Upper lobe of right lung (tissue), 1 donor: Measurements from ENCODE around the gene SRGN. TPM values are rescaled to one million over a fixed set of nuclear protein-coding genes. Genes with fewer than 3 reads are reported as not detected.

Experiments used
- ATAC-seq: fragments of 200-7000 bp; cut with Tn5 transposase; one replicate; pipeline ENCODE4 v1.9.1; 2020; ENCODE audit warnings: mild to moderate bottlenecking, moderate library complexity
- DNase-seq: peaks from one replicate; pipeline ENCODE4 v3.0.0-alpha.2; 2020
- H3K27ac ChIP-seq: fragments of 200-600 bp; one replicate; pipeline ENCODE4 v1.8.0; 2022
- H3K27me3 ChIP-seq: fragments of 200-600 bp; one replicate; pipeline ENCODE4 v1.8.0; 2022; ENCODE audit warnings: mild to moderate bottlenecking
- H3K36me3 ChIP-seq: fragments of 200-600 bp; one replicate; pipeline ENCODE4 v1.8.0; 2022
- H3K4me1 ChIP-seq: fragments of 200-600 bp; one replicate; pipeline ENCODE4 v1.8.0; 2022
- H3K4me3 ChIP-seq: fragments of 200-600 bp; one replicate; pipeline ENCODE4 v1.8.0; 2022; ENCODE audit warnings: mild to moderate bottlenecking
- H3K9me3 ChIP-seq: fragments of 200-600 bp; one replicate; pipeline ENCODE4 v1.8.0; 2022
- intact Hi-C: fragments of 100-400 bp; cut with DNase I; formaldehyde crosslinking; loops from one replicate; pipeline ENCODE4 v1.11.0; 2022
- total RNA-seq: library from RNA; stranded (reverse); fragmentation: NEBNext Ultra II Directional; extraction: Animal tissue kit (Norgen Biotek cat#: 25700); gene quantifications from one replicate; pipeline ENCODE4 v1.2.1, GENCODE V29; 2021
- TF ChIP-seq, protein P1 (sequence below): fragments of 200-600 bp; IDR thresholded peaks from one replicate; pipeline ENCODE4 v1.8.0; 2022; ENCODE audit warnings: antibody characterized with exemption
- donor health status: DM: no; HTN: yes; CAD: no; lungs with severe emphysema.

Gene SRGN
- total RNA-seq, 1 donor from 2014 or later, result 225 TPM

DNA sequence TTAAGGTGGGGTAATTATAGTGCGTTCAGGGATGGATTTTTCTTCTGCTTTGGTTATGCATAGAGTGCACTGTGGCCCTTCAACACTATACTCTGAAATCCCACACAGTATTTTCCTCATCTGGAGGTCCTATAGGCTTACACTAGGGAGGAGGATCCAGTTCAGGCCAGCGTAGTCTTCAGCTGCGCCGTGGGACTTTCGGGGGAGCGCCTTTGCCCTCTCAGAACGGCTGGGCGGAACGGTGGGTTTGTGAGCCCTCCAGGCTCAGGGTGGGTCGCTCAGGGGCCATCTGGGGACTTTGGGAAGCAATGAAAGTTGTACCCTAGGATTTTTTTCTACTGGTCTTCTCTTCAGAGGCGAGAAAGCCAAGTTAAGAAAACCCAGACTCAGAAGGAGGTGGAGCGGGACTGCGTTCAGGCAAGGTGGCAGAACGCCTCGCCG is 35.4 kb downstream of the SRGN start:
- intact Hi-C loops, result no loop called here

DNA sequence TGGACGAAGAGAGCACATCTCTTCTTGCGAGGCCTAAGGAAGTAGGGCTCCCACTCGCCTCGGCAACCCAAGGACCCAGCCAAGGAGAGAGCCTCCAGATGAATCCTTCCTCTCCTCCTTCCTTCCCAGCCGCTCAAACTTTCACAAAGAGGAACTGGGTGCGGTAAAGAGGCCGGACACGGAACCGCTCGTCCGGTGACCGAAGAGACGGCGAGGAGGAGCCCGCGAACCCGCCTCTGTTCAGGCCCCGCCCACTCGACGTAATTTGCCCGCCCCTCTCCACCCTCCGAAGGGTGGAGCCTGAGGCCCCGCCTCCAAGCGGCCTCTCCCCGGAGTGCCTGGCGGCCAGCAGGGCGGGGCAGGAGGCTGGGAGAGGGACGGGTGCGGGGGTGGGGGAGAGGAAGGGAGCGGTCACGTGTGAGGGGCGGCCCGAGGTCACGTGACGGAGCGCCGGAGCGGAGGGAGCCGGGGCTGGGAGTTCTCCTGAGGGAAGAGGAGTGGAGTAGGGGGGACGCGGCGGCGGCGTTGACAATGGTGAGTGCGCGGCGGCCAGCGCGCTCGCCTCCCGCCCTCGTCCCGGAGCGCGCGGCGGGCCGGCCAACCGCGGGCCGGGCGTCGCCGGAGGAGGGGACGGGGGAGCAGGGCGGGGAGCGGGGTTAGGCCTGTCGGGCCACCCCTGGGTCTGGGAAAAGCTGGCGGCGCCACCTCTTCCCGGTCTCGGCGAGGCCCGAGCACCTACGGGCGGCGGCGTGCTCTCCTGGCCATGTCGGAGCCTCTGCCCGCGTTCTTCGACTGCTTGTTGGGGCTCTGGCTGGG is 36.1 kb downstream of the SRGN start, which contains the start of gene VPS26A:
Gene VPS26A, plus strand, starts transcription at position 432 of the 816 bp plus-strand sequence. Its CDS starts 100 bp downstream, at position 532.
- H3K4me3 ChIP-seq, result peak within 1 kb of the TSS; percentile 94
- TF ChIP-seq, protein P1, sequence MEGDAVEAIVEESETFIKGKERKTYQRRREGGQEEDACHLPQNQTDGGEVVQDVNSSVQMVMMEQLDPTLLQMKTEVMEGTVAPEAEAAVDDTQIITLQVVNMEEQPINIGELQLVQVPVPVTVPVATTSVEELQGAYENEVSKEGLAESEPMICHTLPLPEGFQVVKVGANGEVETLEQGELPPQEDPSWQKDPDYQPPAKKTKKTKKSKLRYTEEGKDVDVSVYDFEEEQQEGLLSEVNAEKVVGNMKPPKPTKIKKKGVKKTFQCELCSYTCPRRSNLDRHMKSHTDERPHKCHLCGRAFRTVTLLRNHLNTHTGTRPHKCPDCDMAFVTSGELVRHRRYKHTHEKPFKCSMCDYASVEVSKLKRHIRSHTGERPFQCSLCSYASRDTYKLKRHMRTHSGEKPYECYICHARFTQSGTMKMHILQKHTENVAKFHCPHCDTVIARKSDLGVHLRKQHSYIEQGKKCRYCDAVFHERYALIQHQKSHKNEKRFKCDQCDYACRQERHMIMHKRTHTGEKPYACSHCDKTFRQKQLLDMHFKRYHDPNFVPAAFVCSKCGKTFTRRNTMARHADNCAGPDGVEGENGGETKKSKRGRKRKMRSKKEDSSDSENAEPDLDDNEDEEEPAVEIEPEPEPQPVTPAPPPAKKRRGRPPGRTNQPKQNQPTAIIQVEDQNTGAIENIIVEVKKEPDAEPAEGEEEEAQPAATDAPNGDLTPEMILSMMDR, result no peak
- H3K9me3 ChIP-seq, result no peaks in the 10 kb centered on the region
- ATAC-seq, result peak; percentile 99
- DNase-seq, result peak; percentile 100
- H3K36me3 ChIP-seq, result no peaks in the 10 kb centered on the region
- H3K27ac ChIP-seq, result peak within 1 kb of the TSS; percentile 97
- no peaks in the 10 kb centered on the region for H3K27me3 ChIP-seq
- peaks cover 25% of the 10 kb centered on the region for H3K4me1 ChIP-seq
- intact Hi-C loops, result no loop called here

More for the DNA sequence above, 35.4 kb downstream of the SRGN start:
- TF ChIP-seq, protein P1, result peak; percentile 42
- H3K27ac ChIP-seq, result peak overlapping the region; percentile 97
- peak; percentile 55 for ATAC-seq
- no peaks in the 10 kb centered on the region for H3K36me3 ChIP-seq
- H3K4me3 ChIP-seq, result peak overlapping the region; percentile 94
- peaks cover 20% of the 10 kb centered on the region for H3K4me1 ChIP-seq
- no peaks in the 10 kb centered on the region for H3K27me3 ChIP-seq
- DNase-seq, result no peak
- no peaks in the 10 kb centered on the region for H3K9me3 ChIP-seq

DNA sequence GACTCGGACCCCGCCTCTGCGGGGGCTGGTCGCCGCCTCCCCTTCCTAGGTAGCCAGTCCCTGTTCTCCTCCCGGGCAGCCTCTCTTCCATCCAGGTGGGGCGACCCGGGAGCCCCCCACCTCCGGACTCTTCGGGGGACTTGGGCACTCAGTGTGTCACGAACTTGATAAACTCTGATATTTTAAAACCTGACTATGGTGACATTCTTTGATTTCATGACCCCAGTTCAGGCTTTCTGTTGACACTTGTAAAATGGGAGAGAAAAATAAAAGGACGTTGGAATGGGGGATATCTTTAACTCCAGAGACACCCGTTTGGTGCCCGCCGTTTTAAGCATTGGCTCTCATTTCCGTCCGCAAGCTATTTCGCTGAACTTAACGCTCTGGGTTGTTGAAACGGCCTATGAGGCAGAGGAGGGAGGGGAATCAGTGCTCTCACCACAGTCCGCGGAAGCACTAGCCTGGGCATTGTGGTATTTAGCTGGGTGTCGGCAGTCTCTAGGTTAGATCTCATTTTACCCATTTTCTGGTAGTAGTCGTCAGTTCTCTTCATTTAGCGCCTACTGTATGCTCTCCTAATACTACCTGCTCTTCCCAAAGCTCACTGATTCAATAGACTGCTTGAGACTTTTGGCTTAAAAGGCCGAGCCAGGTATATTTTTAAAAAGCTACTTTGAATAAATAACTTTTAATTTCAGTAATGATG is 36.8 kb downstream of the SRGN start:
- H3K27ac ChIP-seq, result peak overlapping the region; percentile 97
- TF ChIP-seq, protein P1, result no peak
- H3K9me3 ChIP-seq, result no peaks in the 10 kb centered on the region
- DNase-seq (peak; percentile 68), ATAC-seq (peak; percentile 29)
- intact Hi-C loops, result no loop called here
- H3K27me3 ChIP-seq, result no peaks in the 10 kb centered on the region
- peak overlapping the region; percentile 94 for H3K4me3 ChIP-seq
- no peaks in the 10 kb centered on the region for H3K36me3 ChIP-seq
- peaks cover 25% of the 10 kb centered on the region for H3K4me1 ChIP-seq

DNA sequence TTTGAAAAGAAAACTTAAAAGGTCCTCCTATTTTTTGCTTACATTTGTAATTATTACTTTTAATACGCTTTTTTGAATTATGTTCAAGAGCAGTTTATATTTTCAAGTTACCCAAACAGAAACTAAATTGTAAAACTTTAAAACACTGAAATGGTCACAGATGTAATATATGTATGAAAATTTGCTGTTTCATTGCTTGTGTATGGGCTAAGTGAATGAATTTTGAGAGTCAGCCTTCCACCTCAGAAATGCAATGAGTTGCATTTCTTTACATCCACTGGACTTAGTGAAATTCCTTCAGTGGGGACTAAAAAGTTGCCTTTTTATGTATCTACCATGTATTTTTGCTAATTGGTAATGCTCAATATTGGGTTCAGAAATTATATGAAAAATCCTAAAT is 37.7 kb downstream of the SRGN start:
- H3K27me3 ChIP-seq, result no peaks in the 10 kb centered on the region
- no peaks in the 10 kb centered on the region for H3K36me3 ChIP-seq
- intact Hi-C loops, result no loop called here
- H3K4me1 ChIP-seq, result peaks cover 25% of the 10 kb centered on the region
- no peak overlapping the region for H3K27ac ChIP-seq
- ATAC-seq (no peak), DNase-seq (no peak)
- no peaks in the 10 kb centered on the region for H3K9me3 ChIP-seq
- peak overlapping the region; percentile 94 for H3K4me3 ChIP-seq
- TF ChIP-seq, protein P1, result no peak

DNA sequence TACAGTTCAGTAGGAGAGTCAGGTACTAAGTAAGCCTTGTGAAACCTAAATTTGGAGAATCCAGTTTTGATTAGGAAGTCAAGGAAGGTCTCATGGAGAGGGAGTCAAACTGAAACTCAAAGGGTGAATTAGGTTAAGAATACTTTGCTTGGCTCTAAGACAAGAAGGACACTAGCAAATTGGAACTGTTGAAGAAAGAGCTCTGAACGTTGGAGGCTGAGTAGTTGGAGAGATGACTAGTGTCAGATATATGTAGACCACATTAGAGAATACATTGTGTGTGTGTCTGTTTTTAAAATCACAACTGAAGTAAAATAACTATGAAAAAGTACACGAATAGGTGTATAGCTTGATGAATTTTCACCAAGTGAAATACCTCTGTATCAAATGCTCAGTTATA is 42.3 kb downstream of the SRGN start:
- DNase-seq (no peak), ATAC-seq (no peak)
- peaks cover 15% of the 10 kb centered on the region for H3K4me1 ChIP-seq
- intact Hi-C loops, result no loop called here
- H3K36me3 ChIP-seq, result peaks cover 25% of the 10 kb centered on the region
- H3K27me3 ChIP-seq, result no peaks in the 10 kb centered on the region
- H3K4me3 ChIP-seq, result no peak overlapping the region
- H3K9me3 ChIP-seq, result no peaks in the 10 kb centered on the region
- TF ChIP-seq, protein P1, result no peak
- H3K27ac ChIP-seq, result no peak overlapping the region
